WERI-Rb-1 (cell line): ENCODE results near the gene ZNF573.
"Not testable (repeated sequence)": the region's sequence is repeated elsewhere in the genome, so short reads cannot be mapped to it uniquely, and the experiment has no call there.

Experiments used
- DNase-seq: peaks from one replicate; pipeline ENCODE4 v3.0.0-alpha.2; 2020
- H3K27ac ChIP-seq: fragments of 250-450 bp; sonication (Bioruptor Pico); 2 replicates; pipeline ENCODE4 v1.5.1; 2020; ENCODE audit warnings: mild to moderate bottlenecking, moderate library complexity
- H3K27me3 ChIP-seq: fragments of 250-450 bp; sonication (Bioruptor Pico); 2 replicates; pipeline ENCODE4 v1.5.1; 2021; ENCODE audit warnings: mild to moderate bottlenecking, low read depth, moderate library complexity; ENCODE audit not compliant: insufficient read depth, severe bottlenecking
- H3K36me3 ChIP-seq: fragments of 250-450 bp; sonication (Bioruptor Pico); 2 replicates; pipeline ENCODE4 v1.5.1; 2020; ENCODE audit warnings: mild to moderate bottlenecking, moderate library complexity
- H3K4me3 ChIP-seq: 2 replicates; pipeline ENCODE4 v1.5.1; 2011; ENCODE audit warnings: low read depth, mild to moderate bottlenecking, control low read depth, low read length
- H3K9me3 ChIP-seq: fragments of 250-450 bp; sonication (Bioruptor Pico); 2 replicates; pipeline ENCODE4 v1.5.1; 2021; ENCODE audit warnings: mild to moderate bottlenecking, moderate library complexity; ENCODE audit not compliant: severe bottlenecking
- CTCF ChIP-seq: IDR thresholded peaks from 2 replicates; pipeline ENCODE4 v1.5.1; 2011; ENCODE audit warnings: low read depth, mild to moderate bottlenecking, control low read depth, inconsistent platforms, low read length

ZNF573 gene

GRCh38 chr19:37803249-37803840, 24.0 kb upstream of the ZNF573 start:
- Histone ChIP-seq H3K9me3 (peaks cover 35% of the 10 kb centered on the region), H3K27ac (no peak overlapping the region), H3K4me3 (no peak overlapping the region), H3K36me3 (no peaks in the 10 kb centered on the region), H3K27me3 (no peaks in the 10 kb centered on the region)
- DNase-seq, result no peak
- TF ChIP-seq CTCF, result no peak

GRCh38 chr19:37790244-37790925, 11.0 kb upstream of the ZNF573 start:
- Histone ChIP-seq H3K27me3 (no peaks in the 10 kb centered on the region), H3K36me3 (no peaks in the 10 kb centered on the region), H3K4me3 (no peak overlapping the region), H3K9me3 (peaks cover 8% of the 10 kb centered on the region), H3K27ac (no peak overlapping the region)
- no peak for TF ChIP-seq CTCF
- DNase-seq, result no peak

- Histone ChIP-seq H3K27ac (peak overlapping the region; percentile 75), H3K9me3 (no peaks in the 10 kb centered on the region), H3K27me3 (no peaks in the 10 kb centered on the region), H3K4me3 (peak overlapping the region; percentile 70), H3K36me3 (no peaks in the 10 kb centered on the region; the same call in 1 of the 2 replicates)
- DNase-seq, result no peak
- no peak for TF ChIP-seq CTCF
Observed at GRCh38 chr19:37778613-37779126, 716 bp downstream of the ZNF573 start.

- H3K36me3 ChIP-seq, result peaks cover 6% of the 10 kb centered on the region
- no peak for DNase-seq
- H3K27ac ChIP-seq, result no peak overlapping the region
- no peak overlapping the region for H3K4me3 ChIP-seq
- H3K9me3 ChIP-seq, result no peaks in the 10 kb centered on the region
- H3K27me3 ChIP-seq, result no peaks in the 10 kb centered on the region
- TF ChIP-seq CTCF, result no peak
Observed at GRCh38 chr19:37770985-37771384, 8.4 kb downstream of the ZNF573 start.

GRCh38 chr19:37763488-37763887, 15.9 kb downstream of the ZNF573 start:
- DNase-seq, result no peak
- Histone ChIP-seq H3K9me3 (no peaks in the 10 kb centered on the region), H3K27ac (no peak overlapping the region), H3K4me3 (no peak overlapping the region), H3K27me3 (no peaks in the 10 kb centered on the region), H3K36me3 (peaks cover 5% of the 10 kb centered on the region; the same call in 1 of the 2 replicates)
- no peak for TF ChIP-seq CTCF

GRCh38 chr19:37757683-37758082, 21.7 kb downstream of the ZNF573 start:
- H3K9me3 ChIP-seq, result not testable (repeated sequence)

More at GRCh38 chr19:37757683-37758082, 21.7 kb downstream of the ZNF573 start:
- not testable (repeated sequence) for H3K27me3 ChIP-seq, DNase-seq, H3K27ac ChIP-seq, H3K4me3 ChIP-seq, H3K36me3 ChIP-seq
